HUES64 (cell line): ENCODE results near the gene BRCA1.
A peak's percentile ranks its signal among the peaks of the same experiment; 100 is the strongest.
"Not testable (repeated sequence)": the region's sequence is repeated elsewhere in the genome, so short reads cannot be mapped to it uniquely, and the experiment has no call there.

Experiments
- H3K27ac ChIP-seq: 2 replicates; pipeline ENCODE4 v1.7.0; 2013; ENCODE audit warnings: low read depth, low read length, inconsistent platforms
- H3K27me3 ChIP-seq: 2 replicates; pipeline ENCODE4 v1.6.1; 2013; ENCODE audit warnings: mild to moderate bottlenecking, low read length; ENCODE audit not compliant: insufficient read depth
- H3K36me3 ChIP-seq: 2 replicates; pipeline ENCODE4 v1.6.1; 2013; ENCODE audit warnings: mild to moderate bottlenecking, low read length; ENCODE audit not compliant: insufficient read depth
- H3K4me1 ChIP-seq: 2 replicates; pipeline ENCODE4 v1.6.1; 2013; ENCODE audit warnings: mild to moderate bottlenecking, low read length, moderate library complexity; ENCODE audit not compliant: insufficient read depth
- H3K4me3 ChIP-seq: 2 replicates; pipeline ENCODE4 v1.5.1; 2013; ENCODE audit warnings: mild to moderate bottlenecking, low read length, moderate library complexity
- H3K9ac ChIP-seq: 2 replicates; pipeline ENCODE4 v1.6.1; 2013; ENCODE audit warnings: mild to moderate bottlenecking, low read depth, low read length
- H3K9me3 ChIP-seq: 2 replicates; pipeline ENCODE4 v1.6.1; 2013; ENCODE audit warnings: low read depth, low read length; ENCODE audit not compliant: insufficient read depth
- WGBS: fragments of 150-250, 120-280 bp; methylation state at CpG from one replicate; pipeline ENCODE4 v1.1.7; 2013; ENCODE audit warnings: missing lambda C conversion rate; 5-methylcytosine and 5-hydroxymethylcytosine counted together

BRCA1 gene

GRCh38 chr17:43062984-43063638, 62.1 kb downstream of the BRCA1 start:
- H3K9me3 ChIP-seq, result no peaks in the 10 kb centered on the region
- no peak overlapping the region for H3K4me3 ChIP-seq
- peak overlapping the region; percentile 60 for H3K27ac ChIP-seq
- no peaks in the 10 kb centered on the region for H3K27me3 ChIP-seq
- peaks cover 15% of the 10 kb centered on the region for H3K4me1 ChIP-seq
- WGBS, result 90% methylated on average over 9 of the region's 10 CpGs
- H3K9ac ChIP-seq, result no peak overlapping the region
- peaks cover 53% of the 10 kb centered on the region for H3K36me3 ChIP-seq

GRCh38 chr17:43056051-43056450, 69.1 kb downstream of the BRCA1 start:
- H3K9me3 ChIP-seq, result no peaks in the 10 kb centered on the region
- no peak overlapping the region for H3K4me3 ChIP-seq
- 97% methylated on average over 7 of the region's 7 CpGs for WGBS
- no peak overlapping the region for H3K27ac ChIP-seq
- H3K27me3 ChIP-seq, result no peaks in the 10 kb centered on the region
- no peaks in the 10 kb centered on the region for H3K4me1 ChIP-seq
- H3K36me3 ChIP-seq, result peaks cover 66% of the 10 kb centered on the region
- no peak overlapping the region for H3K9ac ChIP-seq

DNA sequence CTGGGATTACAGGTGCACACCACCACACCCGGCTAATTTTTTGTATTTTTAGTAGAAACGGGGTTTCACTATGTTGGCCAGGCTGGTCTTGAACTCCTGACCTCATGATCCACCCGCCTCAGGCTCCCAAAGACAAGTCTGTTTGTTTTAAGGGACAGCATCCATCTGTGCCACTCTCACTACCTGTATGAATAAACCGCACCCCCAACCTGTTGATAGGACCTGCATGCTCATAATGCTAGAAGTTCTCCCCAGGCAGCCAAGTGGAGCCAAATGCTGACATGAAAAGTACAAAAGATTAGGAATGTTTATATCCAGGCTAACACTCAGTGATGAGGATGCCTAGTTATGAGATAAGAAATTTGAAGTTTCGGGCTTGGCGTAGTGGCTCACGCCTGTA, 72.2 kb downstream of the BRCA1 start:
- 93% methylated on average over 7 of the region's 7 CpGs for WGBS
- not testable (repeated sequence) for H3K27ac ChIP-seq, H3K4me3 ChIP-seq, H3K27me3 ChIP-seq, H3K9ac ChIP-seq, H3K4me1 ChIP-seq, H3K9me3 ChIP-seq
- H3K36me3 ChIP-seq, result peaks cover 64% of the 10 kb centered on the region

DNA sequence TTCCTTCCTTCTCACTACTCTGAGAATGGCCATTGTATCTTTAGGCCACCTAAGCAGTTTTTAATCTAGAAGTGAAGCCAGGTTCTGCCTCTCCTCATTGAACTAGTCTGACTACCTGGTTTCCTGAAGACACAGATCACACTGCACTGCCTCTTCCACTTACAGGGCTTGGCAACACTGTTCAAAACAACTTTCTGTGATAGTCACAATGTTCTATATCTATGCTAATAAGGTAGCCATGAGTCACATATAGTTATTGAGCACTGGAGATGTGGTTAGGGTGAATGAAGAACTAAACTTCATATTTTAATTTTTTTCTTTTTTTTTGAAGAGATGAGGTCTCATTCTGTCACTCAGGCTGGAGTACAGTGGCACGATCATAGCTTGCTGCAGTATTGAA, 73.2 kb downstream of the BRCA1 start:
- H3K36me3 ChIP-seq, result peaks cover 67% of the 10 kb centered on the region

DNA sequence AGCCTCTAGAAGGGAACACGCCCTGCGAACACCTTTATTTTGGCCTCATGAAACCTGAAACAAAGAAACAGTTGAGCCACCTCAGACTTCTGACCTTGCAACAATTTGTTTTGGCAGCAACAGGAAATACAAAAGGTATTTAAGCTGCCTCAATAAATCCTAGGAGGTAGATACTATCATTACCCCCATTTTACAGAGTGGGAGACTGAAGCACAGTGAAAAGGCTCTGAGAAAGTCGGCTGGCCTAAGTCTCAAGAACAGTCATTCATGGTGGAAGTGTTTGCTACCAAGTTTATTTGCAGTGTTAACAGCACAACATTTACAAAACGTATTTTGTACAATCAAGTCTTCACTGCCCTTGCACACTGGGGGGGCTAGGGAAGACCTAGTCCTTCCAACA, 81.1 kb downstream of the BRCA1 start:
- H3K9me3 ChIP-seq, result no peaks in the 10 kb centered on the region
- peaks cover 29% of the 10 kb centered on the region for H3K4me1 ChIP-seq
- no peak overlapping the region for H3K9ac ChIP-seq
- 92% methylated on average over 4 of the region's 4 CpGs for WGBS
- no peak overlapping the region for H3K27ac ChIP-seq
- H3K4me3 ChIP-seq, result no peak overlapping the region
- no peaks in the 10 kb centered on the region for H3K27me3 ChIP-seq
- H3K36me3 ChIP-seq, result peaks cover 27% of the 10 kb centered on the region

More for the DNA sequence above, 73.2 kb downstream of the BRCA1 start:
- Histone ChIP-seq H3K4me1 (no peaks in the 10 kb centered on the region), H3K4me3 (no peak overlapping the region), H3K9me3 (no peaks in the 10 kb centered on the region), H3K27me3 (no peaks in the 10 kb centered on the region), H3K27ac (no peak overlapping the region), H3K9ac (no peak overlapping the region)
- 96% methylated on average over 1 of the region's 1 CpG for WGBS

- Histone ChIP-seq H3K9ac (no peak overlapping the region), H3K27me3 (no peaks in the 10 kb centered on the region), H3K36me3 (peaks cover 22% of the 10 kb centered on the region), H3K4me1 (peaks cover 29% of the 10 kb centered on the region), H3K27ac (peak overlapping the region; percentile 40; the same call in 1 of the 2 replicates), H3K9me3 (no peaks in the 10 kb centered on the region), H3K4me3 (no peak overlapping the region)
Observed at GRCh38 chr17:43043307-43043706, 81.9 kb downstream of the BRCA1 start.

- Histone ChIP-seq H3K36me3 (peaks cover 19% of the 10 kb centered on the region), H3K27ac (peak overlapping the region; percentile 40), H3K4me1 (peaks cover 29% of the 10 kb centered on the region), H3K9ac (no peak overlapping the region), H3K9me3 (no peaks in the 10 kb centered on the region), H3K4me3 (no peak overlapping the region), H3K27me3 (no peaks in the 10 kb centered on the region)
- WGBS, result 43% methylated on average over 5 of the region's 5 CpGs
Observed at GRCh38 chr17:43042025-43042628, 83.0 kb downstream of the BRCA1 start.

- peak overlapping the region; percentile 73 for H3K27ac ChIP-seq
- H3K9ac ChIP-seq, result peak overlapping the region; percentile 42; the same call in 1 of the 2 replicates
- no peaks in the 10 kb centered on the region for H3K27me3 ChIP-seq
- H3K4me1 ChIP-seq, result peaks cover 37% of the 10 kb centered on the region
- no peak overlapping the region for H3K4me3 ChIP-seq
- 61% methylated on average over 2 of the region's 2 CpGs for WGBS
- peaks cover 13% of the 10 kb centered on the region for H3K36me3 ChIP-seq
- H3K9me3 ChIP-seq, result no peaks in the 10 kb centered on the region
Observed at GRCh38 chr17:43040655-43041054, 84.5 kb downstream of the BRCA1 start.

GRCh38 chr17:43039646-43040045, 85.5 kb downstream of the BRCA1 start:
- no peaks in the 10 kb centered on the region for H3K27me3 ChIP-seq
- H3K4me1 ChIP-seq, result peaks cover 46% of the 10 kb centered on the region
- 0 out of 2 replicates have a peak, but pooled peaks cover 6% of the 10 kb centered on the region for H3K36me3 ChIP-seq
- H3K4me3 ChIP-seq, result no peak overlapping the region
- no peak overlapping the region for H3K9ac ChIP-seq
- H3K9me3 ChIP-seq, result no peaks in the 10 kb centered on the region
- 87% methylated on average over 2 of the region's 2 CpGs for WGBS
- no peak overlapping the region for H3K27ac ChIP-seq

- H3K9me3 ChIP-seq, result no peaks in the 10 kb centered on the region
- H3K27ac ChIP-seq, result peak overlapping the region; percentile 77
- WGBS, result 65% methylated on average over 3 of the region's 3 CpGs
- H3K36me3 ChIP-seq, result no peaks in the 10 kb centered on the region; the same call in 1 of the 2 replicates
- H3K4me3 ChIP-seq, result peak overlapping the region; percentile 36; the same call in 1 of the 2 replicates
- no peaks in the 10 kb centered on the region for H3K27me3 ChIP-seq
- H3K4me1 ChIP-seq, result peaks cover 39% of the 10 kb centered on the region
- 0 out of 2 replicates have a peak overlapping the region, but pooled peaks have one; percentile 72 for H3K9ac ChIP-seq
Observed at GRCh38 chr17:43034894-43035293, 90.3 kb downstream of the BRCA1 start.

- no peaks in the 10 kb centered on the region; the same call in 1 of the 2 replicates for H3K36me3 ChIP-seq
- peak overlapping the region; percentile 77 for H3K27ac ChIP-seq
- H3K4me1 ChIP-seq, result peaks cover 39% of the 10 kb centered on the region
- peak overlapping the region; percentile 36 for H3K4me3 ChIP-seq
- 22% methylated on average over 10 of the region's 12 CpGs for WGBS
- H3K27me3 ChIP-seq, result no peaks in the 10 kb centered on the region
- no peaks in the 10 kb centered on the region for H3K9me3 ChIP-seq
- H3K9ac ChIP-seq, result peak overlapping the region; percentile 72; the same call in 1 of the 2 replicates
Observed at GRCh38 chr17:43033948-43034881, 90.9 kb downstream of the BRCA1 start.
